HepG2 (cell line): Measurements from ENCODE around the gene PLPPR2. TPM values are rescaled to one million over a fixed set of nuclear protein-coding genes. Genes with fewer than 3 reads are reported as not detected.
A peak's percentile ranks its signal among the peaks of the same experiment; 100 is the strongest.

Source experiments
- ATRX ChIP-seq: sonication (generic); formaldehyde crosslinking; IDR thresholded peaks from 2 replicates; pipeline ENCODE4 v1.4.0; 2020; ENCODE audit warnings: missing genetic modification reagents, borderline replicate concordance
- CENPT ChIP-seq: sonication (generic); formaldehyde crosslinking; IDR thresholded peaks from 2 replicates; pipeline ENCODE4 v1.8.0; 2022; ENCODE audit warnings: low read depth, mild to moderate bottlenecking, moderate library complexity, missing genetic modification reagents
- HOXA3 ChIP-seq: sonication (generic); formaldehyde crosslinking; IDR thresholded peaks from 2 replicates; pipeline ENCODE4 v1.5.0; 2020; ENCODE audit warnings: missing genetic modification reagents
- KDM6A ChIP-seq: IDR thresholded peaks from 2 replicates; pipeline ENCODE4 v1.6.1; 2016; ENCODE audit warnings: low read depth
- LCORL ChIP-seq, 2 experiments: fragments of 450-650 bp in 1 of 2; sonication (generic) in 1 of 2; formaldehyde crosslinking in 1 of 2; IDR thresholded peaks; 2 replicates each; pipeline versions ENCODE4 v1.5.0 to v1.6.1; 2017 to 2020; ENCODE audit warnings: antibody characterized with exemption in 1 of 2, missing genetic modification reagents in 1 of 2
- RORA ChIP-seq: sonication (generic); formaldehyde crosslinking; IDR thresholded peaks from 2 replicates; pipeline ENCODE4 v1.5.0; 2020; ENCODE audit warnings: mild to moderate bottlenecking, missing genetic modification reagents, moderate library complexity
- SIN3B ChIP-seq: fragments of 150-350 bp; IDR thresholded peaks from 2 replicates; pipeline ENCODE4 v1.6.1; 2014; ENCODE audit warnings: low read length
- ZMYM2 ChIP-seq: sonication (generic); formaldehyde crosslinking; IDR thresholded peaks from 2 replicates; pipeline ENCODE4 v1.8.0; 2022; ENCODE audit warnings: mild to moderate bottlenecking, missing genetic modification reagents
- ZNF101 ChIP-seq: sonication (generic); formaldehyde crosslinking; IDR thresholded peaks from 2 replicates; pipeline ENCODE4 v1.4.0; 2020; ENCODE audit warnings: mild to moderate bottlenecking, low read depth, missing genetic modification reagents, borderline replicate concordance
- ZNF256 ChIP-seq: sonication (generic); formaldehyde crosslinking; conservative IDR thresholded peaks from 2 replicates; pipeline ENCODE4 v1.4.0; 2020; ENCODE audit warnings: missing genetic modification reagents
- ZNF382 ChIP-seq: sonication (generic); formaldehyde crosslinking; IDR thresholded peaks from 2 replicates; pipeline ENCODE4 v1.5.0; 2020; ENCODE audit warnings: missing genetic modification reagents, mild to moderate bottlenecking, borderline replicate concordance
- ZNF552 ChIP-seq: sonication (generic); formaldehyde crosslinking; IDR thresholded peaks from 2 replicates; pipeline ENCODE4 v1.9.0; 2022; ENCODE audit warnings: missing genetic modification reagents, mild to moderate bottlenecking, borderline replicate concordance
- ZNF619 ChIP-seq: sonication (generic); formaldehyde crosslinking; IDR thresholded peaks from 2 replicates; pipeline ENCODE4 v1.4.0; 2020; ENCODE audit warnings: mild to moderate bottlenecking, missing genetic modification reagents
- ZNF781 ChIP-seq: sonication (generic); formaldehyde crosslinking; IDR thresholded peaks from 2 replicates; pipeline ENCODE4 v1.5.1; 2020; ENCODE audit warnings: borderline replicate concordance, mild to moderate bottlenecking, missing genetic modification reagents; ENCODE audit errors: not compliant biosample characterization
- ZNF83 ChIP-seq: sonication (generic); formaldehyde crosslinking; IDR thresholded peaks from 2 replicates; pipeline ENCODE4 v1.4.0; 2020; ENCODE audit warnings: missing genetic modification reagents, mild to moderate bottlenecking, borderline replicate concordance
- polyA plus RNA-seq, 8 experiments: library from polyadenylated mRNA; depleted of rRNA in 3 of 8; stranded (reverse) in 7 of 8; unstranded in 1 of 8; fragments of >200 nt; fragmentation: Illumina TruSeq in 4 of 8; extraction: Trizol in 4 of 8; gene quantifications; 2 replicates each; pipeline versions ENCODE4 v1.2.1 to v1.2.3, GENCODE V29; 2011 to 2016; ENCODE audit warnings: low read depth in 4 of 8, missing spikeins in 1 of 8, mixed read lengths in 1 of 8; ENCODE audit not compliant: insufficient read depth in 1 of 8
- total RNA-seq, 5 experiments: library from RNA; depleted of rRNA; stranded (reverse); fragments of >200 nt; fragmentation: Illumina TruSeq; extraction: Trizol; gene quantifications; 2 replicates each; pipeline ENCODE4 v1.2.3, GENCODE V29; 2016; ENCODE audit warnings: low read depth in 1 of 5
- TF ChIP-seq, protein P1 (sequence below): IDR thresholded peaks from 2 replicates; pipeline ENCODE4 v1.6.1; 2016; ENCODE audit warnings: mild to moderate bottlenecking
- TF ChIP-seq, protein P2 (sequence below): sonication (generic); formaldehyde crosslinking; IDR thresholded peaks from 2 replicates; pipeline ENCODE4 v1.8.0; 2022; ENCODE audit warnings: mild to moderate bottlenecking, missing genetic modification reagents; ENCODE audit not compliant: insufficient replicate concordance
- TF ChIP-seq, protein P3 (sequence below): IDR thresholded peaks from 2 replicates; pipeline ENCODE4 v1.6.1; 2018; ENCODE audit warnings: missing genetic modification reagents, mild to moderate bottlenecking, missing compliant biosample characterization
- TF ChIP-seq, protein P4 (sequence below): sonication (generic); formaldehyde crosslinking; IDR thresholded peaks from 2 replicates; pipeline ENCODE4 v1.5.0; 2020; ENCODE audit warnings: missing genetic modification reagents
- TF ChIP-seq, protein P5 (sequence below): sonication (generic); formaldehyde crosslinking; IDR thresholded peaks from 2 replicates; pipeline ENCODE4 v1.9.0; 2021; ENCODE audit warnings: missing genetic modification reagents, mild to moderate bottlenecking, borderline replicate concordance
- TF ChIP-seq, protein P6 (sequence below): sonication (generic); formaldehyde crosslinking; IDR thresholded peaks from 2 replicates; pipeline ENCODE4 v1.9.0; 2022; ENCODE audit warnings: low read depth, missing genetic modification reagents

Gene PLPPR2
- total and polyA plus RNA-seq, 2 of the 13 experiments (the other 11 are each of a cell fraction or from before 2014, with no cell fraction given), result 1.5 to 2.1 TPM

DNA sequence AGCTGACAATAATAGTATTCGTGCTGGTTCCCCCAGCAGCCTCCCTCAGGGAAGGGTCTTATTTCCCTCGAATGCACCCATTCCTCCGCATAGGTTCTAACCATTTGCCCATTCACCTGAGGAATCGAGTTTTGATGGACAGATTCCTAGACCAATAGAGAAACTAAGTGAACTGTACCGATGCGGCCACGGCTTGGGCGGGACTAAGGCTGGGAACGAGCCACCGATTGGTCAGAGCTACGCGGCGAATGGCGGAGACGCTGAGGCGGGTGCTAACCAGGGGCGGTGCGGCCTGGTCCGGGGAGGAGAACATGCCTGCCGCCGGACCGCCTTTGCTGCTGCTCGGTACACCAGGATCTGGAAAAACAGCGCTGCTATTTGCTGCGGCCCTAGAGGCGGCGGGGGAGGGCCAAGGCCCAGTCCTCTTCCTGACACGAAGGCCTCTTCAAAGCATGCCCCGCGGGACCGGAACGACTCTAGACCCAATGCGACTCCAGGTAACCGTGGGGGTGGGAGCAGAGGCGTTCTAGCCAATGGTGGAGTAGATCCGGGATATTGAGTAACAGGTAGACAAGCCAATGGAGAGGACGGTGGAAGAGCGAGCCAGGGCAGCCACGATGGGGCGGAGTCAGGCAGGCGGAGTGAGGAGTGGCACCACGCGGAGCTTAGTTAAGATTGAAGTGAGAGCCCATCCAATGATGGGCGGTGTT lies 19.4 kb downstream of the PLPPR2 start, which contains the start of gene SWSAP1 (continued):
- TF ChIP-seq, protein P1, sequence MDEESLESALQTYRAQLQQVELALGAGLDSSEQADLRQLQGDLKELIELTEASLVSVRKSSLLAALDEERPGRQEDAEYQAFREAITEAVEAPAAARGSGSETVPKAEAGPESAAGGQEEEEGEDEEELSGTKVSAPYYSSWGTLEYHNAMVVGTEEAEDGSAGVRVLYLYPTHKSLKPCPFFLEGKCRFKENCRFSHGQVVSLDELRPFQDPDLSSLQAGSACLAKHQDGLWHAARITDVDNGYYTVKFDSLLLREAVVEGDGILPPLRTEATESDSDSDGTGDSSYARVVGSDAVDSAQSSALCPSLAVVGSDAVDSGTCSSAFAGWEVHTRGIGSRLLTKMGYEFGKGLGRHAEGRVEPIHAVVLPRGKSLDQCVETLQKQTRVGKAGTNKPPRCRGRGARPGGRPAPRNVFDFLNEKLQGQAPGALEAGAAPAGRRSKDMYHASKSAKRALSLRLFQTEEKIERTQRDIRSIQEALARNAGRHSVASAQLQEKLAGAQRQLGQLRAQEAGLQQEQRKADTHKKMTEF (CRISPR knock-in tag), result peak; percentile 90
- TF ChIP-seq ZNF781 (CRISPR knock-in tag), result no peak
- no peak for TF ChIP-seq LCORL (IDR thresholded peaks at IDR 0.05)
- TF ChIP-seq LCORL (CRISPR knock-in tag; IDR thresholded peaks at IDR 0.05), result no peak
- TF ChIP-seq, protein P2, sequence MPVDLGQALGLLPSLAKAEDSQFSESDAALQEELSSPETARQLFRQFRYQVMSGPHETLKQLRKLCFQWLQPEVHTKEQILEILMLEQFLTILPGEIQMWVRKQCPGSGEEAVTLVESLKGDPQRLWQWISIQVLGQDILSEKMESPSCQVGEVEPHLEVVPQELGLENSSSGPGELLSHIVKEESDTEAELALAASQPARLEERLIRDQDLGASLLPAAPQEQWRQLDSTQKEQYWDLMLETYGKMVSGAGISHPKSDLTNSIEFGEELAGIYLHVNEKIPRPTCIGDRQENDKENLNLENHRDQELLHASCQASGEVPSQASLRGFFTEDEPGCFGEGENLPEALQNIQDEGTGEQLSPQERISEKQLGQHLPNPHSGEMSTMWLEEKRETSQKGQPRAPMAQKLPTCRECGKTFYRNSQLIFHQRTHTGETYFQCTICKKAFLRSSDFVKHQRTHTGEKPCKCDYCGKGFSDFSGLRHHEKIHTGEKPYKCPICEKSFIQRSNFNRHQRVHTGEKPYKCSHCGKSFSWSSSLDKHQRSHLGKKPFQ (CRISPR knock-in tag), result peak; percentile 69
- no peak; the same call in 1 of the 2 replicates for TF ChIP-seq ZNF83 (CRISPR knock-in tag)
- TF ChIP-seq, protein P3, sequence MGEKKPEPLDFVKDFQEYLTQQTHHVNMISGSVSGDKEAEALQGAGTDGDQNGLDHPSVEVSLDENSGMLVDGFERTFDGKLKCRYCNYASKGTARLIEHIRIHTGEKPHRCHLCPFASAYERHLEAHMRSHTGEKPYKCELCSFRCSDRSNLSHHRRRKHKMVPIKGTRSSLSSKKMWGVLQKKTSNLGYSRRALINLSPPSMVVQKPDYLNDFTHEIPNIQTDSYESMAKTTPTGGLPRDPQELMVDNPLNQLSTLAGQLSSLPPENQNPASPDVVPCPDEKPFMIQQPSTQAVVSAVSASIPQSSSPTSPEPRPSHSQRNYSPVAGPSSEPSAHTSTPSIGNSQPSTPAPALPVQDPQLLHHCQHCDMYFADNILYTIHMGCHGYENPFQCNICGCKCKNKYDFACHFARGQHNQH (CRISPR knock-in tag), result peak; percentile 9
- no peak for TF ChIP-seq ZNF382 (CRISPR knock-in tag)
- no peak for TF ChIP-seq ZMYM2
- TF ChIP-seq KDM6A (CRISPR knock-in tag), result no peak
- TF ChIP-seq HOXA3 (CRISPR knock-in tag), result peak; percentile 63
- no peak for TF ChIP-seq RORA (CRISPR knock-in tag)
- TF ChIP-seq, protein P4, sequence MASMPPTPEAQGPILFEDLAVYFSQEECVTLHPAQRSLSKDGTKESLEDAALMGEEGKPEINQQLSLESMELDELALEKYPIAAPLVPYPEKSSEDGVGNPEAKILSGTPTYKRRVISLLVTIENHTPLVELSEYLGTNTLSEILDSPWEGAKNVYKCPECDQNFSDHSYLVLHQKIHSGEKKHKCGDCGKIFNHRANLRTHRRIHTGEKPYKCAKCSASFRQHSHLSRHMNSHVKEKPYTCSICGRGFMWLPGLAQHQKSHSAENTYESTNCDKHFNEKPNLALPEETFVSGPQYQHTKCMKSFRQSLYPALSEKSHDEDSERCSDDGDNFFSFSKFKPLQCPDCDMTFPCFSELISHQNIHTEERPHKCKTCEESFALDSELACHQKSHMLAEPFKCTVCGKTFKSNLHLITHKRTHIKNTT (CRISPR knock-in tag), result no peak
- no peak for TF ChIP-seq ZNF101 (CRISPR knock-in tag)
- TF ChIP-seq, protein P5, sequence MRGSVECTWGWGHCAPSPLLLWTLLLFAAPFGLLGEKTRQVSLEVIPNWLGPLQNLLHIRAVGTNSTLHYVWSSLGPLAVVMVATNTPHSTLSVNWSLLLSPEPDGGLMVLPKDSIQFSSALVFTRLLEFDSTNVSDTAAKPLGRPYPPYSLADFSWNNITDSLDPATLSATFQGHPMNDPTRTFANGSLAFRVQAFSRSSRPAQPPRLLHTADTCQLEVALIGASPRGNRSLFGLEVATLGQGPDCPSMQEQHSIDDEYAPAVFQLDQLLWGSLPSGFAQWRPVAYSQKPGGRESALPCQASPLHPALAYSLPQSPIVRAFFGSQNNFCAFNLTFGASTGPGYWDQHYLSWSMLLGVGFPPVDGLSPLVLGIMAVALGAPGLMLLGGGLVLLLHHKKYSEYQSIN (CRISPR knock-in tag), result no peak
- no peak for TF ChIP-seq ZNF256 (CRISPR knock-in tag)
- no peak for TF ChIP-seq SIN3B
- TF ChIP-seq ZNF552 (CRISPR knock-in tag), result 0 out of 2 replicates have a peak, but pooled peaks have one; percentile 57
- TF ChIP-seq ZNF619, result no peak
- no peak for TF ChIP-seq CENPT
- TF ChIP-seq, protein P6, sequence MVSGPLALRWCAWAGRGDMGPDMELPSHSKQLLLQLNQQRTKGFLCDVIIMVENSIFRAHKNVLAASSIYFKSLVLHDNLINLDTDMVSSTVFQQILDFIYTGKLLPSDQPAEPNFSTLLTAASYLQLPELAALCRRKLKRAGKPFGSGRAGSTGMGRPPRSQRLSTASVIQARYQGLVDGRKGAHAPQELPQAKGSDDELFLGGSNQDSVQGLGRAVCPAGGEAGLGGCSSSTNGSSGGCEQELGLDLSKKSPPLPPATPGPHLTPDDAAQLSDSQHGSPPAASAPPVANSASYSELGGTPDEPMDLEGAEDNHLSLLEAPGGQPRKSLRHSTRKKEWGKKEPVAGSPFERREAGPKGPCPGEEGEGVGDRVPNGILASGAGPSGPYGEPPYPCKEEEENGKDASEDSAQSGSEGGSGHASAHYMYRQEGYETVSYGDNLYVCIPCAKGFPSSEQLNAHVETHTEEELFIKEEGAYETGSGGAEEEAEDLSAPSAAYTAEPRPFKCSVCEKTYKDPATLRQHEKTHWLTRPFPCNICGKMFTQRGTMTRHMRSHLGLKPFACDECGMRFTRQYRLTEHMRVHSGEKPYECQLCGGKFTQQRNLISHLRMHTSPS (CRISPR knock-in tag), result peak; percentile 61; the same call in 1 of the 2 replicates
- no peak for TF ChIP-seq ATRX
